Measurements from ENCODE around the gene KANSL1.
"Not testable (repeated sequence)": the region's sequence is repeated elsewhere in the genome, so short reads cannot be mapped to it uniquely, and the experiment has no call there.

The KANSL1 gene

DNA sequence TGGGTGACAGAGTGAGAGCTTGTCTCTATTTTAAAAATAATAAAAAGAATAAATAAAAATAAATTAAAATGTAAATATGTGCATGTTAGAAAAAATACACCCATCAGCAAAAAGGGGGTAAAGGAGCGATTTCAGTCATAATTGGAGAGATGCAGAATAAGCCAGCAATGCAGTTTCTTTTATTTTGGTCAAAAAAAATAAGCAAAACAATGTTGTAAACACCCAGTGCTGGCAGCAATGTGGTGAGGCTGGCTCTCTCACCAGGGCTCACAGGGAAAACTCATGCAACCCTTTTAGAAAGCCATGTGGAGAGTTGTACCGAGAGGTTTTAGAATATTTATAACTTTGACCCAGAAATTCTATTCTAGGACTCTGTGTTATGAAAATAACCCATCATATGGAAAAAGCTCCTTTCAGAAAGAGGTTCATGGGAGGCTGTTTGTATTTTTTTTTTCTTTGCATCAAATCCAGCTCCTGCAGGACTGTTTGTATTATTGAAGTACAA is 185.7 kb downstream of the KANSL1 start:
- Histone ChIP-seq H3K4me3 (ENCODE audit: low read length in 2 of 2) (no peak overlapping the region), H3K9ac (ENCODE audit: low read length in 2 of 2) (no peak overlapping the region), H3K9me3 (ENCODE audit: control insufficient read depth in 2 of 2, low read length in 2 of 2) (no peaks in the 10 kb centered on the region), H3K27me3 (ENCODE audit: control insufficient read depth in 1 of 2, insufficient read depth in 2 of 2, low read length in 2 of 2) (no peaks in the 10 kb centered on the region), H3K36me3 (ENCODE audit: control insufficient read depth in 2 of 2, insufficient read depth in 2 of 2, low read length in 2 of 2) (no peaks in the 10 kb centered on the region), H3K27ac (ENCODE audit: low read length) (no peak overlapping the region), H3K4me1 (ENCODE audit: control insufficient read depth, insufficient read depth, low read length) (peaks cover 14% of the 10 kb centered on the region)

DNA sequence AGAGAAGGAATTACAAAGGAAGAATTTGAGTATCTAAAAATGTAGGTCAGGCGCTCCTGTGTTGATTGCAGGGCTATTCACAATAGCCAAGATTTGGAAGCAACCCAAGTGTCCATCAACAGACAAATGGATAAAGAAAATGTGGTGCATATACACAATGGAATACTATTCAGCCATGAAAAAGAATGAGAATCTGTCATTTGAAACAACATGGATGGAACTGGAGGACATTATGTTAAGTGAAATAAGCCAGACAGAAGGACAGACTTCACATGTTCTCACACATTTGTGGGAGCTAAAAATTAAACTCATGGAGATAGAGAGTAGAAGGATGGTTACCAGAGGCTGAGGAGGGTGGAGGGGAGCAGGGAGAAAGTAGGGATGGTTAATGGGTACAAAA is 187.1 kb downstream of the KANSL1 start:
- H3K27me3 ChIP-seq (ENCODE audit: control insufficient read depth in 1 of 2, insufficient read depth in 2 of 2, low read length in 2 of 2); H3K27ac ChIP-seq (ENCODE audit: low read length); H3K4me3 ChIP-seq (ENCODE audit: low read length in 2 of 2); H3K36me3 ChIP-seq (ENCODE audit: control insufficient read depth in 2 of 2, insufficient read depth in 2 of 2, low read length in 2 of 2); H3K9ac ChIP-seq (ENCODE audit: low read length in 2 of 2); H3K9me3 ChIP-seq (ENCODE audit: control insufficient read depth in 2 of 2, low read length in 2 of 2): not testable (repeated sequence)
- H3K4me1 ChIP-seq (ENCODE audit: control insufficient read depth, insufficient read depth, low read length): peaks cover 14% of the 10 kb centered on the region

DNA sequence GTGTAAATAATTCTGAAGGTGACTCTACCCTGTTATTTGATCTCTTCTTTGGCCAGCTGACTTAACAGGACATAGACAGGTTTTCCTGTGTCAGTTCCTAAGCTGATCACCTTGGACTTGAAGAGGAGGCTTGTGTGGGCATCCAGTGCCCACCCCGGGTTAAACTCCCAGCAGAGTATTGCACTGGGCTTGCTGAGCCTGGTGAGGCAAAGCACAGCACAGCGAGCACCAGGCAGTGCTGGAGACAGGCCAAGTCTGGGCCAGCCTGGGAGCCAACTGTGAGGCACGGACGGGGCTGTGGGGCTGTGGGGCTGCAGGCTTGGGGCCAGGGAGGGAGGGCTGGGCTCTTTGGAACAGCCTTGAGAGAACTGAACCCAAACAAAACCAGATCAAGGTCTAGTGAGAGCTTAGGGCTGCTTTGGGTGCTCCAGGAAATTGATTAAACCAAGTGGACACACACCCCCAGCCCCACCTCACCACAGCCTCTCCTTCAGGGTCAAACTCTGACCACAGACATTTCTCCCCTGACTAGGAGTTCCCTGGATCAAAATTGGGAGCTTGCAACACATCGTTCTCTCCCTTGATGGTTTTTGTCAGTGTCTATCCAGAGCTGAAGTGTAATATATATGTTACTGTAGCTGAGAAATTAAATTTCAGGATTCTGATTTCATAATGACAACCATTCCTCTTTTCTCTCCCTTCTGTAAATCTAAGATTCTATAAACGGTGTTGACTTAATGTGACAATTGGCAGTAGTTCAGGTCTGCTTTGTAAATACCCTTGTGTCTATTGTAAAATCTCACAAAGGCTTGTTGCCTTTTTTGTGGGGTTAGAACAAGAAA is 189.1 kb downstream of the KANSL1 start:
- no peaks in the 10 kb centered on the region for H3K9me3 ChIP-seq (ENCODE audit: control insufficient read depth in 2 of 2, low read length in 2 of 2)
- H3K27ac ChIP-seq (ENCODE audit: low read length): no peak overlapping the region
- no peaks in the 10 kb centered on the region for H3K27me3 ChIP-seq (ENCODE audit: control insufficient read depth in 1 of 2, insufficient read depth in 2 of 2, low read length in 2 of 2)
- H3K4me1 ChIP-seq (ENCODE audit: control insufficient read depth, insufficient read depth, low read length): peaks cover 14% of the 10 kb centered on the region
- H3K4me3 ChIP-seq (ENCODE audit: low read length in 2 of 2): no peak overlapping the region
- no peaks in the 10 kb centered on the region for H3K36me3 ChIP-seq (ENCODE audit: control insufficient read depth in 2 of 2, insufficient read depth in 2 of 2, low read length in 2 of 2)
- H3K9ac ChIP-seq (ENCODE audit: low read length in 2 of 2): no peak overlapping the region

DNA sequence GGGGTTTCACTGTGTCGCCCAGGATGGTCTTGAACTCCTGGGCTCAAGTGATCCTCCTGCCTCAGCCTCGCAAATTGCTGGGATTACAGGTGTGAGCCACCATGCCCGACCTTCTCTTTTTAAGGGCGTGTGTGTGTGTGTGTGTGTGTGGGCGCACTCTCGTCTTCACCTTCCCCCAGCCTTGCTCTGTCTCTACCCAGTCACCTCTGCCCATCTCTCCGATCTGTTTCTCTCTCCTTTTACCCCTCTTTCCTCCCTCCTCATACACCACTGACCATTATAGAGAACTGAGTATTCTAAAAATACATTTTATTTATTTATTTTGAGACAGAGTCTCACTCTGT is 190.3 kb downstream of the KANSL1 start:
- Histone ChIP-seq H3K4me1 (ENCODE audit: control insufficient read depth, insufficient read depth, low read length) (peaks cover 14% of the 10 kb centered on the region), H3K27ac (ENCODE audit: low read length) (no peak overlapping the region)

DNA sequence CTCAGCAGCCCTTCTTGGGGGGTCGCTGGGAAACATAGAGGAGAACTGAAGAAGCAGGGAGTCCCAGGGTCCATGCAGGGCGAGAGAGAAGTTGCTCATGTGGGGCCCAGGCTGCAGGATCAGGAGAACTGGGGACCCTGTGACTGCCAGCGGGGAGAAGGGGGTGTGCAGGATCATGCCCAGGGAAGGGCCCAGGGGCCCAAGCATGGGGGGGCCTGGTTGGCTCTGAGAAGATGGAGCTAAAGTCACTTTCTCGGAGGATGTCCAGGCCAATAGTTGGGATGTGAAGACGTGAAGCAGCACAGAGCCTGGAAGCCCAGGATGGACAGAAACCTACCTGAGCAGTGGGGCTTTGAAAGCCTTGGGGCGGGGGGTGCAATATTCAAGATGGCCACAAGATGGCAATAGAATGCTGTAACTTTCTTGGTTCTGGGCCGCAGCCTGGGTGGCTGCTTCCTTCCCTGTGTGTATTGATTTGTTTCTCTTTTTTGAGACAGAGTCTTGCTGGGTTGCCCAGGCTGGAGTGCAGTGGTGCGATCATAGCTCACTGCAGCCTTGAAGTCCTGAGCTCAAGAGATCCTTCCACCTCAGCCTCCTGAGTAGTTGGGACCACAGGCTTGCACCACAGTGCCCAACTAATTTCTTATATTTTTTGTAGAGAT is 190.8 kb downstream of the KANSL1 start:
- Histone ChIP-seq H3K4me1 (ENCODE audit: control insufficient read depth, insufficient read depth, low read length) (peaks cover 14% of the 10 kb centered on the region), H3K36me3 (ENCODE audit: control insufficient read depth in 2 of 2, insufficient read depth in 2 of 2, low read length in 2 of 2) (no peaks in the 10 kb centered on the region), H3K27ac (ENCODE audit: low read length) (no peak overlapping the region), H3K9me3 (ENCODE audit: control insufficient read depth in 2 of 2, low read length in 2 of 2) (no peaks in the 10 kb centered on the region), H3K27me3 (ENCODE audit: control insufficient read depth in 1 of 2, insufficient read depth in 2 of 2, low read length in 2 of 2) (no peaks in the 10 kb centered on the region), H3K4me3 (ENCODE audit: low read length in 2 of 2) (no peak overlapping the region), H3K9ac (ENCODE audit: low read length in 2 of 2) (no peak overlapping the region)

More for the DNA sequence above, 190.3 kb downstream of the KANSL1 start:
- Histone ChIP-seq H3K27me3 (ENCODE audit: control insufficient read depth in 1 of 2, insufficient read depth in 2 of 2, low read length in 2 of 2) (no peaks in the 10 kb centered on the region), H3K4me3 (ENCODE audit: low read length in 2 of 2) (no peak overlapping the region), H3K36me3 (ENCODE audit: control insufficient read depth in 2 of 2, insufficient read depth in 2 of 2, low read length in 2 of 2) (no peaks in the 10 kb centered on the region), H3K9me3 (ENCODE audit: control insufficient read depth in 2 of 2, low read length in 2 of 2) (no peaks in the 10 kb centered on the region), H3K9ac (ENCODE audit: low read length in 2 of 2) (no peak overlapping the region)

DNA sequence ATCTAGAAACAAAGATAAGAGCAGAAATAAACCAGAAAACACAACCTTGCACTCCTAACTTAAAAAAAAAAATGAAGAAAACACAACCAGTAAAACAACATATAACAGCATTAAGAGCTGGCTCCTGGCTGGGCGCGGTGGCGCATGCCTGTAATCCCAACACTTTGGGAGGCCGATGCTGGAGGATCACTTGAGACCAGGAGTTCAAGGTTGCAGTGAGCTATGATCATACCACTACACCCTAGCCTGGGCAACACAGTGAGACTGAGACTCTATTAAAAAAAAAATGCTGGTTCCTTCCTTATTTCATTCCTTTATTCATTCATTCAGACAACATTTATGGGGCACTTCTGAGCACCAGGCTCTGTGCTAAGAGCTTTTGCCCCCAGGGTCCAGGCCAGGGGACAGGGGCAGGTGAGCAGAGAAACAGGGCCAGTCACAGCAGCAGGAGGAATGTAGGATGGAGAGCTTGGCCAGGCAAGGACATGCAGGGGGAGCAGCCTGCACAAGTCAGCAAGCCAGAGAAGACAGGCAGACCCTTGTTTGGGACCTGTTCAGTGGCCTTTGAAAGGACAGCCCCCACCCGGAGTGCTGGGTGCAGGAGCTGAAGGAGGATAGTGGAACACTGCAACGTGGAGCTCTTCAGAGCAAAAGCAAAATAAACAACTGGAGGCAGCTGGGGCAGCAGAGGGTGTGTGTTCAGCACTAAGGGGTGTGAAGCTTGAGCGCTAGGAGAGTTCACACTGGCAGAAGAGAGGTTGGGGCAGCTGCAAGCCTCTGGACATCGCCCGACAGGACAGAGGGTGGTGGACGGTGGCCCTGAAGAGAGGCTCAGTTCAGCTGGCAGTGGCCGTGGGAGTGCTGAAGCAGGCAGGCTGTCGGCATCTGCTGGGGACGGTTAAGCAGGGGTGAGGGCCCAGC is 191.6 kb downstream of the KANSL1 start:
- H3K36me3 ChIP-seq (ENCODE audit: control insufficient read depth in 2 of 2, insufficient read depth in 2 of 2, low read length in 2 of 2): no peaks in the 10 kb centered on the region
- no peaks in the 10 kb centered on the region for H3K9me3 ChIP-seq (ENCODE audit: control insufficient read depth in 2 of 2, low read length in 2 of 2)
- no peak overlapping the region for H3K4me3 ChIP-seq (ENCODE audit: low read length in 2 of 2)
- peaks cover 14% of the 10 kb centered on the region for H3K4me1 ChIP-seq (ENCODE audit: control insufficient read depth, insufficient read depth, low read length)
- H3K27ac ChIP-seq (ENCODE audit: low read length): no peak overlapping the region
- no peaks in the 10 kb centered on the region for H3K27me3 ChIP-seq (ENCODE audit: control insufficient read depth in 1 of 2, insufficient read depth in 2 of 2, low read length in 2 of 2)
- no peak overlapping the region for H3K9ac ChIP-seq (ENCODE audit: low read length in 2 of 2)

DNA sequence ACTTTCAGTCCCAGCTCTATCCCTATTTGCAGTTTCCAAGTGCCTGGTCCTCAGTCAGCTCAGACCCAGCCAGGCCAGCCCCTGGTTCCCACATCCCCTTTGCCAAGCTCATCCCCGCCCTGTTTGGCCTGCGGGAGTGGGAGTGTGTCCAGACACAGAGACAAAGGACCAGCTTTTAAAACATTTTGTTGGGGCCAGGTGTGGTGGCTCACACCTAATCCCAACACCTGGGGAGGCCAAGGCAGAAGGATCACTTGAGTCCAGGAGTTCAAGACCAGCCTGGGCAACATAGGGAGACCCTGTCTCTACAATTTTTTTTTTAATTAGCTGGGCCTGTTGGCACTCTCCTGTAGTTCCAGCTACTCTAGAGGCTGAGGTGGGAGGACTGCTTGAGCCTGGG is 192.5 kb downstream of the KANSL1 start:
- no peaks in the 10 kb centered on the region for H3K9me3 ChIP-seq (ENCODE audit: control insufficient read depth in 2 of 2, low read length in 2 of 2)
- no peak overlapping the region for H3K27ac ChIP-seq (ENCODE audit: low read length)
- no peak overlapping the region for H3K4me3 ChIP-seq (ENCODE audit: low read length in 2 of 2)
- H3K9ac ChIP-seq (ENCODE audit: low read length in 2 of 2): no peak overlapping the region
- peaks cover 14% of the 10 kb centered on the region for H3K4me1 ChIP-seq (ENCODE audit: control insufficient read depth, insufficient read depth, low read length)
- H3K27me3 ChIP-seq (ENCODE audit: control insufficient read depth in 1 of 2, insufficient read depth in 2 of 2, low read length in 2 of 2): no peaks in the 10 kb centered on the region
- H3K36me3 ChIP-seq (ENCODE audit: control insufficient read depth in 2 of 2, insufficient read depth in 2 of 2, low read length in 2 of 2): no peaks in the 10 kb centered on the region

DNA sequence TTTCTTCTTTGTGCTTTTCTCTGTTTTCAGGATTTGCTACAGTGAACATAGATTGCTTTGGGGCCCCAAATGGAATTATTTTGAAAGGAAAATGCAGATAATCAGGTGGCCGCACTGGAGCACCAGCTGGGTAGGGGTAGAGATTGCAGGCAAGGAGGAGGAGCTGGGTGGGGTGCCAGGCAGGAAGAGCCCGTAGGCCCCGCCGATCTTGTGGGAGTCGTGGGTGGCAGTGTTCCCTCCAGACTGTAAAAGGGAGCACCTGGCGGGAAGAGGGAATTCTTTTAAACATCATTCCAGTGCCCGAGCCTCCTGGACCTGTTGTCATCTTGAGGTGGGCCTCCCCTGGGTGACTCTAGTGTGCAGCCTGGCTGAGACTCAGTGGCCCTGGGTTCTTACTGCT is 192.9 kb downstream of the KANSL1 start:
- no peak overlapping the region for H3K4me3 ChIP-seq (ENCODE audit: low read length in 2 of 2)
- H3K9me3 ChIP-seq (ENCODE audit: control insufficient read depth in 2 of 2, low read length in 2 of 2): no peaks in the 10 kb centered on the region
- no peaks in the 10 kb centered on the region for H3K27me3 ChIP-seq (ENCODE audit: control insufficient read depth in 1 of 2, insufficient read depth in 2 of 2, low read length in 2 of 2)
- H3K36me3 ChIP-seq (ENCODE audit: control insufficient read depth in 2 of 2, insufficient read depth in 2 of 2, low read length in 2 of 2): no peaks in the 10 kb centered on the region
- no peak overlapping the region for H3K9ac ChIP-seq (ENCODE audit: low read length in 2 of 2)
- H3K27ac ChIP-seq (ENCODE audit: low read length): no peak overlapping the region
- peaks cover 14% of the 10 kb centered on the region for H3K4me1 ChIP-seq (ENCODE audit: control insufficient read depth, insufficient read depth, low read length)

DNA sequence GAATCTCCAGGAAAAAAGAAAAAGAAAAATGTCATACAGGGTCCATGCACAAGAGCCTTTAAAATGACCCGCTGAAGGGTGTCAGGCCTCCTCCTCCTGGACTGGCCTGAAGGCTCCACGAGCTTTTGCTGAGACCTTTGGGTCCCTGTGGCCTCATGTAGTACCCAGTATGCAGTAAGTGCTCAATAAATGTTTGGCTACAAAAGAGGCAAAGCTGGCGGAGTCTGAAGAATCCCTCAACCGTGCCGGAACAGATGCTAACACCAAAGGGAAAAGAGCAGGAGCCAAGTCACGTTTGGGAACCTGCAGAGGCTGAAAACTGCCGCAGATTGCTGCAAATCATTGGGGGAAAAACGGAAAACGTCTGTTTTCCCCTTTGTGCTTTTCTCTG is 193.3 kb downstream of the KANSL1 start:
- Histone ChIP-seq H3K4me1 (ENCODE audit: control insufficient read depth, insufficient read depth, low read length) (peaks cover 14% of the 10 kb centered on the region), H3K9ac (ENCODE audit: low read length in 2 of 2) (no peak overlapping the region), H3K27me3 (ENCODE audit: control insufficient read depth in 1 of 2, insufficient read depth in 2 of 2, low read length in 2 of 2) (no peaks in the 10 kb centered on the region), H3K27ac (ENCODE audit: low read length) (no peak overlapping the region), H3K9me3 (ENCODE audit: control insufficient read depth in 2 of 2, low read length in 2 of 2) (no peaks in the 10 kb centered on the region), H3K36me3 (ENCODE audit: control insufficient read depth in 2 of 2, insufficient read depth in 2 of 2, low read length in 2 of 2) (no peaks in the 10 kb centered on the region), H3K4me3 (ENCODE audit: low read length in 2 of 2) (no peak overlapping the region)

DNA sequence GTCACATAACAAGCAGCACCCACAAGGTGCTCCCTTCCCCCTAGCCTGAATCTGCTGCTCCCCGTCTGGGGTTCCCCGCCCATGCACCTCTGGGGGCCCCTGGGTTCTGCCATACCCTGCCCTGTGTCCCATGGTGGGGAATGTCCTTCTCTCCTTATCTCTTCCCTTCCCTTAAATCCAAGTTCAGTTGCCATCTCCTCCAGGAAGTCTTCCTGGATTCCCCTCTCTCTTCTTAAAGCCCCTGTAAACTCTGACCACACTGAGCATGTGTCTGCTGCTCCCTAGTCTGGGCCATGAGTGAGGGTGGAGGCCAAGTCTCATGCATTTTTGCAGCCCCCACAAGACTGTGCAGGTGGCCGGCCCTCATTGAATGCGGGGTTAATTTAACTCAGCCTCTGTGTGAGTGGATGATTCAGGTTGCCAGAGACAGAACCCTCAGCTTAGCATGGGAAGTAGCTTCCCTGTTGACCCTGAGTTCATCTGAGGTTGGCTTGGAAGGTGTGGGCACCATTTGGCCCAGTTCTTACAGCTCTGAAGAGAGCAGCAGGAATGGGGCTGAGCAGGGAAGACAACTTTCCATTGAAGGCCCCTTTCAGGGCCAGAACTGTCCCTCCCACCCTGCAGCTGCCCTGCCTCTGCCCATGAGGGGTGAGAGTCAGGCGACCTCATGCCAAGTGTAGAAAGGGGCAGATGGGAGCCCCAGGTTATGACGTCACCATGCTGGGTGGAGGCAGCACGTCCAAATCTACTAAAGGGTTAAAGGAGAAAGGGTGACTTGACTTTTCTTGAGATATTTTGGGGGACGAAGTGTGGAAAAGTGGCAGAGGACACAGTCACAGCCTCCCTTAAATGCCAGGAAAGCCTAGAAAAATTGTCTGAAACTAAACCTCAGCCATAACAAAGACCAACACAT is 194.0 kb downstream of the KANSL1 start, which contains the start of gene STH:
Gene STH, plus strand, starts transcription at position 264 of the 913 bp plus-strand sequence. Its CDS starts 30 bp downstream, at position 294.
- H3K9ac ChIP-seq (ENCODE audit: low read length in 2 of 2): no peak within 1 kb of the TSS
- no peaks in the 10 kb centered on the region for H3K36me3 ChIP-seq (ENCODE audit: control insufficient read depth in 2 of 2, insufficient read depth in 2 of 2, low read length in 2 of 2)
- H3K27ac ChIP-seq (ENCODE audit: low read length): no peak within 1 kb of the TSS
- H3K4me3 ChIP-seq (ENCODE audit: low read length in 2 of 2): no peak within 1 kb of the TSS
- H3K27me3 ChIP-seq (ENCODE audit: control insufficient read depth in 1 of 2, insufficient read depth in 2 of 2, low read length in 2 of 2): no peaks in the 10 kb centered on the region
- H3K4me1 ChIP-seq (ENCODE audit: control insufficient read depth, insufficient read depth, low read length): peaks cover 14% of the 10 kb centered on the region
- no peaks in the 10 kb centered on the region for H3K9me3 ChIP-seq (ENCODE audit: control insufficient read depth in 2 of 2, low read length in 2 of 2)

Measured in stomach smooth muscle (tissue), 2 donors.